HEK293 (cell line): Measurements from ENCODE around the gene SPOCK3.

Experiments
- CTCF ChIA-PET: fragments of 350-600 bp; formaldehyde crosslinking; extraction: SDS; loops from one replicate; lab custom pipeline; 2021; ENCODE audit warnings: antibody characterized with exemption; lab: Yijun Ruan, JAX
- POLR2A ChIA-PET: fragments of 300-600 bp; formaldehyde crosslinking; extraction: SDS; loops from one replicate; lab custom pipeline; 2020; ENCODE audit warnings: antibody characterized with exemption, inconsistent platforms; lab: Yijun Ruan, JAX
- H3K27ac ChIP-seq: fragments of 200-500 bp; sonication (Bioruptor generic); 2 replicates; pipeline ENCODE4 v1.5.1; 2014; ENCODE audit warnings: low read depth, low read length, control low read depth, inconsistent platforms; ENCODE audit errors: extremely low read depth
- H3K36me3 ChIP-seq, 2 experiments: fragments of 200-500 bp in 1 of 2; sonication (Bioruptor generic) in 1 of 2; 1 replicate in 1 of 2; 2 replicates in 1 of 2; pipeline ENCODE4 v1.5.1; 2014 to 2017; ENCODE audit warnings: inconsistent platforms in 2 of 2, low read length in 2 of 2; ENCODE audit not compliant: control insufficient read depth in 2 of 2, insufficient read depth in 1 of 2
- H3K4me1 ChIP-seq: fragments of 200-500 bp; sonication (Bioruptor generic); 2 replicates; pipeline ENCODE4 v1.5.1; 2014; ENCODE audit warnings: mild to moderate bottlenecking, low read length, inconsistent platforms; ENCODE audit not compliant: control insufficient read depth, insufficient read depth
- H3K4me3 ChIP-seq: 2 replicates; pipeline ENCODE4 v1.5.1; 2011; ENCODE audit warnings: low read depth, mild to moderate bottlenecking, control low read depth, low read length, moderate library complexity
- H3K9me3 ChIP-seq: fragments of 200-500 bp; sonication (Bioruptor generic); 2 replicates; pipeline ENCODE4 v1.5.1; 2014; ENCODE audit warnings: low read depth, low read length, inconsistent platforms; ENCODE audit not compliant: control insufficient read depth, insufficient read depth
- GLI4 ChIP-seq: fragments of 450-650 bp; formaldehyde crosslinking; IDR thresholded peaks from 2 replicates; pipeline ENCODE4 v1.5.1; 2016; ENCODE audit warnings: missing biosample characterization, missing genetic modification characterization
- GLIS2 ChIP-seq: fragments of 450-650 bp; formaldehyde crosslinking; IDR thresholded peaks from 2 replicates; pipeline ENCODE4 v1.5.1; 2016; ENCODE audit warnings: missing biosample characterization, missing genetic modification characterization
- INSM2 ChIP-seq: fragments of 450-650 bp; formaldehyde crosslinking; IDR thresholded peaks from 2 replicates; pipeline ENCODE4 v1.5.1; 2016; ENCODE audit warnings: missing biosample characterization, missing genetic modification characterization
- KLF7 ChIP-seq: fragments of 450-650 bp; formaldehyde crosslinking; IDR thresholded peaks from 2 replicates; pipeline ENCODE4 v1.5.1; 2016; ENCODE audit warnings: missing biosample characterization, missing genetic modification characterization, borderline replicate concordance
- PRDM1 ChIP-seq: fragments of 450-650 bp; formaldehyde crosslinking; IDR thresholded peaks from 2 replicates; pipeline ENCODE4; 2016; ENCODE audit warnings: missing biosample characterization, missing genetic modification characterization
- PRDM4 ChIP-seq: fragments of 450-650 bp; formaldehyde crosslinking; IDR thresholded peaks from 2 replicates; pipeline ENCODE4 v1.5.1; 2017; ENCODE audit warnings: missing biosample characterization, missing genetic modification characterization
- SCRT2 ChIP-seq: fragments of 450-650 bp; formaldehyde crosslinking; IDR thresholded peaks from 2 replicates; pipeline ENCODE4 v1.5.1; 2016; ENCODE audit warnings: missing biosample characterization, missing genetic modification characterization
- SP7 ChIP-seq: fragments of 450-650 bp; formaldehyde crosslinking; IDR thresholded peaks from 2 replicates; pipeline ENCODE4 v1.5.1; 2016; ENCODE audit warnings: missing biosample characterization, missing genetic modification characterization
- YY2 ChIP-seq: fragments of 450-650 bp; formaldehyde crosslinking; IDR thresholded peaks from 2 replicates; pipeline ENCODE4 v1.5.1; 2016; ENCODE audit warnings: missing biosample characterization, missing genetic modification characterization
- ZBTB7A ChIP-seq: fragments of 450-650 bp; formaldehyde crosslinking; IDR thresholded peaks from 2 replicates; pipeline ENCODE4 v1.5.1; 2016; ENCODE audit warnings: low read depth, missing biosample characterization, missing genetic modification characterization
- ZNF202 ChIP-seq: fragments of 450-650 bp; formaldehyde crosslinking; IDR thresholded peaks from 2 replicates; pipeline ENCODE4 v1.5.1; 2016; ENCODE audit warnings: missing biosample characterization, missing genetic modification characterization, borderline replicate concordance
- ZNF248 ChIP-seq: fragments of 450-650 bp; formaldehyde crosslinking; IDR thresholded peaks from 2 replicates; pipeline ENCODE4 v1.5.1; 2017; ENCODE audit warnings: missing biosample characterization, missing genetic modification characterization
- ZNF510 ChIP-seq: fragments of 450-650 bp; formaldehyde crosslinking; IDR thresholded peaks from 2 replicates; pipeline ENCODE4 v1.5.1; 2018; ENCODE audit warnings: mild to moderate bottlenecking, missing genetic modification characterization, missing biosample characterization; ENCODE audit not compliant: insufficient replicate concordance
- ZNF664 ChIP-seq: fragments of 450-650 bp; formaldehyde crosslinking; IDR thresholded peaks from 2 replicates; pipeline ENCODE4 v1.5.1; 2016; ENCODE audit warnings: missing biosample characterization, missing genetic modification characterization
- ZNF677 ChIP-seq: fragments of 450-650 bp; IDR thresholded peaks from 2 replicates; pipeline ENCODE4 v1.5.0; 2018; ENCODE audit warnings: missing biosample characterization, mild to moderate bottlenecking, missing genetic modification characterization, moderate library complexity
- ZNF837 ChIP-seq: fragments of 450-650 bp; formaldehyde crosslinking; IDR thresholded peaks from 2 replicates; pipeline ENCODE4 v1.5.1; 2016; ENCODE audit warnings: missing biosample characterization, missing genetic modification characterization
- TF ChIP-seq, protein P1 (sequence below): fragments of 450-650 bp; formaldehyde crosslinking; IDR thresholded peaks from 2 replicates; pipeline ENCODE4 v1.5.1; 2016; ENCODE audit warnings: missing biosample characterization, missing genetic modification characterization, low read depth
- TF ChIP-seq, protein P2 (sequence below): fragments of 450-650 bp; formaldehyde crosslinking; IDR thresholded peaks from 2 replicates; pipeline ENCODE4 v1.5.1; 2017; ENCODE audit warnings: missing biosample characterization, mild to moderate bottlenecking, missing genetic modification characterization, moderate library complexity

The SPOCK3 gene

DNA sequence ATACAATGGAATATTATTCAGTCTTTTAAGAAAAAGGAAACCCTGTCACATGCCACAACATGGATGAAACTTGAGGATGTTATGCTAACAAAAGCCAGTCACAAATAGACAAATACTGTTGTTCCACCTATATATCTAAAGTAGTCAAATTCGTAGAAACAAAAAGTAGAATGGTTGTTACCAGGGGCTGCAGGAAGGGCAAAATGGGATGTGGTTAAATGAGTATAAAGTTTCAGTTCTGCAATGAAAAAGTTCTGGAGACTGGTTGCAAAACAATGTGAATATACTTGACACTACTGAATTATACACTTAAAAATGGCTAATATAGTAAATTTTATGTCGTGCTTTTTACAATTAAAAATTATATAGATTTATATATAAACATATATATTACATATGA is 12.2 kb downstream of the SPOCK3 start:
- Histone ChIP-seq H3K4me3 (no peak overlapping the region), H3K9me3 (no peaks in the 10 kb centered on the region), H3K36me3 (no peaks in the 10 kb centered on the region), H3K27ac (no peak overlapping the region), H3K4me1 (no peaks in the 10 kb centered on the region)
- ChIA-PET CTCF (no interaction called here), POLR2A (no interaction called here)
- TF ChIP-seq ZNF248 (tag by site-specific recombination) (no peak), ZNF837 (tag by site-specific recombination) (no peak), SCRT2 (no peak), KLF7 (tag by site-specific recombination) (no peak), ZBTB7A (tag by site-specific recombination) (no peak), GLI4 (tag by site-specific recombination) (no peak), PRDM4 (tag by site-specific recombination) (no peak), ZNF664 (no peak)

GRCh38 chr4:167221084-167221483 is 13.2 kb downstream of the SPOCK3 start:
- POLR2A ChIA-PET: no interaction called here
- Histone ChIP-seq H3K36me3 (no peaks in the 10 kb centered on the region), H3K4me3 (no peak overlapping the region), H3K27ac (no peak overlapping the region), H3K4me1 (no peaks in the 10 kb centered on the region), H3K9me3 (no peaks in the 10 kb centered on the region)
- TF ChIP-seq ZNF202 (no peak), ZNF677 (tag by site-specific recombination) (no peak), ZNF510 (tag by site-specific recombination) (no peak), GLIS2 (no peak), YY2 (tag by site-specific recombination) (no peak), SP7 (tag by site-specific recombination) (no peak)
- TF ChIP-seq, protein P1, sequence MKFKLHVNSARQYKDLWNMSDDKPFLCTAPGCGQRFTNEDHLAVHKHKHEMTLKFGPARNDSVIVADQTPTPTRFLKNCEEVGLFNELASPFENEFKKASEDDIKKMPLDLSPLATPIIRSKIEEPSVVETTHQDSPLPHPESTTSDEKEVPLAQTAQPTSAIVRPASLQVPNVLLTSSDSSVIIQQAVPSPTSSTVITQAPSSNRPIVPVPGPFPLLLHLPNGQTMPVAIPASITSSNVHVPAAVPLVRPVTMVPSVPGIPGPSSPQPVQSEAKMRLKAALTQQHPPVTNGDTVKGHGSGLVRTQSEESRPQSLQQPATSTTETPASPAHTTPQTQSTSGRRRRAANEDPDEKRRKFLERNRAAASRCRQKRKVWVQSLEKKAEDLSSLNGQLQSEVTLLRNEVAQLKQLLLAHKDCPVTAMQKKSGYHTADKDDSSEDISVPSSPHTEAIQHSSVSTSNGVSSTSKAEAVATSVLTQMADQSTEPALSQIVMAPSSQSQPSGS (tag by site-specific recombination): no peak
- TF ChIP-seq, protein P2, sequence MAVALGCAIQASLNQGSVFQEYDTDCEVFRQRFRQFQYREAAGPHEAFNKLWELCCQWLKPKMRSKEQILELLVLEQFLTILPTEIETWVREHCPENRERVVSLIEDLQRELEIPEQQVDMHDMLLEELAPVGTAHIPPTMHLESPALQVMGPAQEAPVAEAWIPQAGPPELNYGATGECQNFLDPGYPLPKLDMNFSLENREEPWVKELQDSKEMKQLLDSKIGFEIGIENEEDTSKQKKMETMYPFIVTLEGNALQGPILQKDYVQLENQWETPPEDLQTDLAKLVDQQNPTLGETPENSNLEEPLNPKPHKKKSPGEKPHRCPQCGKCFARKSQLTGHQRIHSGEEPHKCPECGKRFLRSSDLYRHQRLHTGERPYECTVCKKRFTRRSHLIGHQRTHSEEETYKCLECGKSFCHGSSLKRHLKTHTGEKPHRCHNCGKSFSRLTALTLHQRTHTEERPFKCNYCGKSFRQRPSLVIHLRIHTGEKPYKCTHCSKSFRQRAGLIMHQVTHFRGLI (tag by site-specific recombination): no peak
- CTCF ChIA-PET: no interaction called here

DNA sequence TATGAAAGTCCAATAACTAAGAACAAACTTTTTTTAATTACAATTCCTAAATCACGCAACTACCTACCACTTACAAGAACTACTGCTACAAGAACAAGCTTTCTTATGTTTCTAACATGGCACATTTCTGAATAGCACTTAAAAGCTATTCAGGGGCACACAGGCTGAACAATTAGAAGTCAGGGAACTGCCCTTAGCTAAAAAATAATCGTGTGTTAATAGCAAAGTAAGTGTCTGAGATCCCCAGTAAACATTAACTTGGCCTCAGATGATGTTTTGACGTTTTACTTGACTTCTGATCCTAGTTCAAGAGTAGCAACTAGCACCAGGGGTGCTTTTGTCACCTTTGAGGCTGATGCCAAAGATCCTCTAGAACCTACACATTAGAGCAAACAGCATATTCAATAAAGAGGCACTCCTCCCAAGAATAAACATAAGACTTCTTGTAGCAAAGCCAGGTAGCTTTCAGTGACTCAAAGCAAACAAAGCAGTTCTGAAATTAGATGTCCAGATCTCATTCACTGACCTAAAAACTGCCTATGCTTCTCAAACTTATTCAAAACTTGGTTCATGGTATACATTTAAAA is 16.2 kb downstream of the SPOCK3 start:
- no peaks in the 10 kb centered on the region for H3K9me3 ChIP-seq
- ChIA-PET CTCF (no interaction called here), POLR2A (no interaction called here)
- no peaks in the 10 kb centered on the region for H3K36me3 ChIP-seq
- no peak overlapping the region for H3K27ac ChIP-seq
- H3K4me3 ChIP-seq: no peak overlapping the region
- no peaks in the 10 kb centered on the region for H3K4me1 ChIP-seq
- TF ChIP-seq SCRT2: no peak
- no peak for TF ChIP-seq PRDM1 (tag by site-specific recombination)
- no peak for TF ChIP-seq INSM2
- no peak for TF ChIP-seq ZNF248 (tag by site-specific recombination)
- TF ChIP-seq, all 188 proteins: peak for 0
